LNCAP (cell line): Measurements from ENCODE around the gene ATP5IF1.

Experiments used
- TF ChIP-seq, protein P1 (sequence below): fragments of 450-650 bp; IDR thresholded peaks from 2 replicates; pipeline ENCODE4 v1.5.1; 2017; ENCODE audit warnings: mild to moderate bottlenecking

ATP5IF1 gene

DNA sequence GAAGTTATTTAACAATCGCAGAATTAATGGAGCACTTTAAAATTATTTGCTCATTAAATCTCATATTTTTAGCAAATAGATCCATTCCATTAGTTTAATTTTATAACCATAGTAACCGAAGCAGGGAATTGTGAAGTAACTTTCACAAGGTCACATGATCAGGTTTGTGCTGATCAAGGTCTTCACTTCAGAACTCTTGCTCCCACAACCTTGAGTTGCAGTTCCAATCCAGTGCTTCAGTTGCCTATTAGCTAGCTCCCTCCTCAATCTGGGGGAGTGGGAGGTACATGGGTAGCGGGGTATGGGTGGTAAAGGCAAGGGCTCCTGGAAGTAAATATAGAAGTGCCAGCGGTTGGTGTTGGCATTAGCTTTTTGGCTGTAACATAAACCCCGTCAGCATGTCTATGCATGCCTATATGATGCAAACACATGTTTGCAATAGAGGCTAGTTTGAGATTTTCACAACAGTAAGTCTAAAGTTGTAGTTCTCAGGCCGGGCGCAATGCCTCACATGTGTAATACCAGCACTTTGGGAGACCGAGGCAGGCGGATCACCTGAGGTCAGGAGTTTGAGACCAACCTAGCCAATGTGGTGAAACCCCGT lies 5.8 kb downstream of the ATP5IF1 start:
- TF ChIP-seq, protein P1, sequence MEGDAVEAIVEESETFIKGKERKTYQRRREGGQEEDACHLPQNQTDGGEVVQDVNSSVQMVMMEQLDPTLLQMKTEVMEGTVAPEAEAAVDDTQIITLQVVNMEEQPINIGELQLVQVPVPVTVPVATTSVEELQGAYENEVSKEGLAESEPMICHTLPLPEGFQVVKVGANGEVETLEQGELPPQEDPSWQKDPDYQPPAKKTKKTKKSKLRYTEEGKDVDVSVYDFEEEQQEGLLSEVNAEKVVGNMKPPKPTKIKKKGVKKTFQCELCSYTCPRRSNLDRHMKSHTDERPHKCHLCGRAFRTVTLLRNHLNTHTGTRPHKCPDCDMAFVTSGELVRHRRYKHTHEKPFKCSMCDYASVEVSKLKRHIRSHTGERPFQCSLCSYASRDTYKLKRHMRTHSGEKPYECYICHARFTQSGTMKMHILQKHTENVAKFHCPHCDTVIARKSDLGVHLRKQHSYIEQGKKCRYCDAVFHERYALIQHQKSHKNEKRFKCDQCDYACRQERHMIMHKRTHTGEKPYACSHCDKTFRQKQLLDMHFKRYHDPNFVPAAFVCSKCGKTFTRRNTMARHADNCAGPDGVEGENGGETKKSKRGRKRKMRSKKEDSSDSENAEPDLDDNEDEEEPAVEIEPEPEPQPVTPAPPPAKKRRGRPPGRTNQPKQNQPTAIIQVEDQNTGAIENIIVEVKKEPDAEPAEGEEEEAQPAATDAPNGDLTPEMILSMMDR, result no peak

DNA sequence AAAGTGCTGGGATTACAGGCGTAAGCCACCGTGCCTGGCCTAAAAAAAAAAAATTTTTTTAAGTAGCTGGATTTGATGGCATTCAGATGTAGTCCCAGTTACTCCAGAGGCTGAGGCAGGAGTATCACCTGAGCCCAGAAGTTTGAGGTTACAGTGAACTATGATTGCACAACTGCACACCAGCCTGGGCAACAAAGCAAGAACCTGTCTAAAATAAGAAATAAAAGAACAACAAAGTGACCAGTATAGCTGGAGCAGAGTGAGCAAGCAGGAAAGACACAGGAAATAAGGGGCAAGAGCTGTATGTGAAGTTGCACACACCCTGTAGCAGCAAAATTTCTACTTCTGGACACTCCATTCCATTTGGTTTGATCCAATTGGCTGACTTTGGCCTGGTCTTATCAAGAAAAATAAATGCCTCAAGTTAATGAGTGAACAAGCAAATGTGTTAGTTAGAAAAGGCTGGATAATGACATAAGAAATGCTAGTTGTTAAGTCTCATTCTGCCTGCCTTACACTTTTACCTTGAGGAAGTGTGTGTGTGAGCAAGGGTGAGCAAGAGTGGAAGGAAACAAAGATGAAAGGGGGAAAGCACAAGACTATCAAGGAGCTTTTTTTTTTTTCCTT lies 7.9 kb downstream of the ATP5IF1 start:
- TF ChIP-seq, protein P1, result no peak

DNA sequence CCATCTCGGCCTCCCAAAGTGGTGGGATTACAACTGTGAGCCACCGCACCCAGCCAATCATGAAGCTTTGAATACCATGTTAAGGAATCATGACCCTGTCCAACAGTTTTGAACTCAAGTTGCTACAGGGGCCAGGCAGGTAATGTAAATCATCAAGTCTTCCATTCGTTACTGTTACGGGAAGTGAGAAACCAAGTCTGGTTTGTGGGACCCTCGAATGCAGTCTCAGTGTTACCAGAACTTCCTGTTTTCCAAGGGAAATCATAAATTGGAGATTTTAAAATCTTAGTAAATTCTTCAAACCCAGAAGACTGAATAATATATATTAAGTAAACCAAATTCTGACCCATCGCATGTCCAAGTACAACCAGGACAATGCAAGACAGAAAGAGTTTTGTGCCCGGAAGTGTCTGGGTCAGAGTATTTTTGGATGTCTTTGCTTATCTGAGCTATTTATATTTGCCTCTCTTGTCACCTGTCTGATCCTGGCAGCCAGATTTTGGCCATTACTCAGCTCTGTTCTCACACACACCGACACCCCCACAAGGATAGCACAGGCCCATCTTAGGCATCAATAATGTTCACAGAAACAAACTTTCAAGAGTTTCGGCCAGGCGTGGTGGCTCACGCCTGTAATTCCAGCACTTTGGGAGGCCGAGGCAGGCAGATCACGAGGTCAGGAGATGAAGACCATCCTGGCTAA lies 8.8 kb downstream of the ATP5IF1 start:
- TF ChIP-seq, protein P1, result no peak

DNA sequence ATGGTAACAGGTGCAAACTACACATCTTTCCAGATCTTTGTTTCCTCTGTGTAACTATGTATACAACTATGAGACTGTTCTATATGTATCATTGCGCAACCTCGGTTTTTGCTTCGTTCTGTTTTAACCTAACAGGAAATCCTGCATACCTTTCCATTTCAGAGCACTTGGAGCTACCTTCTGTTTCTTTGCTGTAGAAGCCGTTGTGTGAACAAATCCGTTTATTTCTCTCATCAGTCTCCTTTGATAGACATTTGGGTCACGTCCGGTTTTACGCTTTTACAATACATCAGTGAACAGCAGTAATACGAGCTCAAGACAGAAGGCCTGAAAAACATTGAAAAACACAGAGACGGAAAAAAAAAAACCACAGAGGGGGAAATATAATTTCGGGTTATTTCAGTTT lies 10.5 kb downstream of the ATP5IF1 start:
- TF ChIP-seq, protein P1, result no peak

DNA sequence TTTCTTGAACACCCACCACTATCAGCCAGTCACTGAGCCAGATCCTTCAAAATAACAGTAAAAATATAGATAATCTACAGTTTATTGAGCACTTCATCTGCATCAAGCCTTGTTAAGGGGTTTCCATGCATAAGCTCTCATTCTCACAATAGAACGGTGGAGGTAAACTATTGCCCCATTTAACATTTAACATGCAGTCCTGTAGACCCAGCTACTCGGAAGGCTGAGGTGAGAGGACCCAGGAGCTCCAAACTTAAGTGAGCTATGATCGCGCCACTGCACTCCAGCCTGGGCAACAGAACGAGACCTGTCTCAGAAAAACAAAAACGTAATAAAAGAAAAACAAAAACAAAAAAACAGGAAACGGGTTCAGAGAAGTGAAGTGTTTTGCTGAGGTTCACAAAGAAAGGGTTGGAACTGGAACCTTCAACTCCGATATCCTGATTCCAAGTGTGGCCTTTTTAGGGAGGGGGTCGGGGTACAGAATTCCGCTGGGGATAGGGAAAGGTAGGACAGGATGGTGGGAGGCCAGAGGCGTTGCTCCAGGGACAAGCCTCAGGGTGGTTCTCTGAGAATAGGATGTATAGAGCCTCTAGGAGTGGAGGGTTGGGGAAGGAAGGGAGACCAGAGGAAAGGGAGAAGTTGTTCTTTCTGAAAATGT lies 11.8 kb downstream of the ATP5IF1 start:
- TF ChIP-seq, protein P1, result no peak

DNA sequence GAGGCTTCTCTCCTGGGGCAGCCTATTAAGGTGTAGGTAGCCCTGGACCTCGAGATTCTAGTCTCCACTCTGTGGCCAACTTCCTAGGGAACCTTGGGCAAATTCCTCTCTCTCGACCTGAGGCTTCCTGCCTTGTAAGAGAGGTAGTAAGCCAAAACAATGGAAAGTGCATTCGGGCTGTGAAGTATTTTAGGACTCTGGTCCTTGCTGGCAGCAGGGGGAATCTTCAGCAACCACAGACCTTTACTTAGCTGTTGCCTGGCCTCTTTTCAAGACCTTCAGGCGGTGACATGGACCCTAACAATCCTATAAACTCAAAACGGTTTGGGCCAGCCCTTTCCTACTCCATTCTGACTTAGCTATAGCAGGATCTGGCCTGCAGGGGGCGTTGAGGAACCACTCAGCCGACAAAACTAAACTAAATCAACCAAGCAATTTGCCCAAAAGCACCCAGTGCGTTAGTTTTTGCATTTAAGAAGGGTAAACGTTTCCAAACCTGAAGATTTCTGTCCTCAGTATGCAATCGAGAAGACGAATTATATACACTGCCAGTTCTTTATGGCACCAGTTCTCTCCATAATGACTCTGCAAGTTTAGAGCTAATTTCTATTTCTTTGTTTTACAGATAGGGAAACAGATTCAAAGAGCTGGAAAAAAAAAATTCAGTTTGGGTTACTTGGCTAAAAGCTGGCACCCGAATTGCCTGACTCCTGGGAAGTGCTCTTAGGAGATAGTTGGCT lies 12.5 kb downstream of the ATP5IF1 start:
- TF ChIP-seq, protein P1, result peak; percentile 95
